Hippocampal formation (tissue), 2 donors: ENCODE data around the gene MRM1.

ENCODE experiments used
- DNase-seq, 2 donors: peaks; one replicate each; lab custom pipeline; 2025; lab: John Stamatoyannopoulos, UW

The MRM1 gene

GRCh38 chr17:36631022-36631421, 29.6 kb downstream of the MRM1 start:
- no peak for DNase-seq

GRCh38 chr17:36632916-36633771, 31.8 kb downstream of the MRM1 start:
- no peak for DNase-seq

DNA sequence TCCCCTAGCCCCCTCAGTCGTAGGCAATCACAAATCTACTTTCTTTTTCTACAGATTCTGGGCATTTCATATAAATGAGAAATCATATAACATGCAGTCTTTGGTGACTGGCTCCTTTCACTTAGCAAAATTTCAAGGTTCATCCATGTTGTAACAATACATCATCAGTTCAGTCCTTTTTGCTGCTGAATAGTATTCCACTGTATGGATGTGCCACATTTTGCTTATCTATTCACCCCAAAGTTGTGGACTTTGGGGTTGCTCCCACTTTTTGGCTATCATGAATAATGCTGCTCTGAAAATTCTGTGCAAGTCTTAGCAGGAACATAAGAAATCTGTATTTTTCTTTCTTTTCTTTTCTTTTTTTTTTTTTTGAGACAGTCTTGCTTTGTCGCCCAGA, 39.0 kb downstream of the MRM1 start:
- DNase-seq = no peak

DNA sequence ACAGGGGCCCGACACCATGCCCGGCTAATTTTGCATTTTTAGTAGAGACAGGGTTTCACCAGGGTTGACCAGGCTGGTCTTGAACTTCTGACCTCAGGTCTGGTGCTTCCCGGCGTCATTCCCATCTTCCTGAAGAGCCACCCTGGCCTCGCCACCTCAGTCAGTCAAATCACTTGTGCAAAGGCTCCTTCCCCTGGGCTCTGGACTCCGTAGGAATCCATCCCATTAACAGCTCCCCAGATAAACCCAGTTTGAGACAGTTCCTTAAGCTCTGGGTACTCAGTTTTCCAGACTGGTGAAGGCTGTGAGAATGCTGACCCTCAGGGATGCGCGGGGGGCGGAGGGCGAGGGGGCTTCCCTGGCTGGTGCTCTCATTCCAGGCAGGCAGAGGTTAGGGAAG, 39.5 kb downstream of the MRM1 start:
- DNase-seq = no peak

- DNase-seq = no peak
These were observed 40.0 kb downstream of the MRM1 start for GRCh38 chr17:36641331-36641876.

GRCh38 chr17:36641877-36642845, 40.8 kb downstream of the MRM1 start:
- DNase-seq = no peak

GRCh38 chr17:36643086-36643685, 41.8 kb downstream of the MRM1 start:
- no peak for DNase-seq

- no peak for DNase-seq
These were observed 44.0 kb downstream of the MRM1 start for GRCh38 chr17:36645422-36645821.

DNA sequence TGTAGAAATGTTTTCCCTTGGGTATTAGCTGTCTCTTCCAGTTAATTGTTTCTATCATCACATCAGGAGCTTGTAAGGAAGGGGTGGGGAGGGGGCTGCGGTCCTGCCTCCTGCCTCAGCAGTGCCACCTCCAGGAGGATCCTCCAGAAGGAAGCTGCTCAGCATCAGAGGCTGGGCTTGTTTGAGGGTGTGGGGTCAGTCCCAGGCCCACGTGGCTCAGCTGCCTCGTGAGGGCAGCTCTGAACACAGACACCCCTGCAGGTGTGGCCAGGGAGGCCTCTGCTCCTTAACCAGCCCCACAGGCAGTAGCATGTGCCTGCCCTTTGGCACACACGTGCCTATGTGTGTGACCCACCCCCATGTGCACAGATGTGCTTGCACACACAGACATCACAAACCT, 46.3 kb downstream of the MRM1 start:
- DNase-seq = no peak

- DNase-seq = no peak
These were observed 48.9 kb downstream of the MRM1 start for GRCh38 chr17:36650096-36650775.

- no peak for DNase-seq
These were observed 52.0 kb downstream of the MRM1 start for GRCh38 chr17:36653374-36653773.

- no peak for DNase-seq
These were observed 52.5 kb downstream of the MRM1 start for GRCh38 chr17:36653856-36654255.

- no peak for DNase-seq
These were observed 54.3 kb downstream of the MRM1 start for GRCh38 chr17:36655726-36656125.

- DNase-seq = no peak
These were observed 56.0 kb downstream of the MRM1 start for GRCh38 chr17:36657390-36657762.

DNA sequence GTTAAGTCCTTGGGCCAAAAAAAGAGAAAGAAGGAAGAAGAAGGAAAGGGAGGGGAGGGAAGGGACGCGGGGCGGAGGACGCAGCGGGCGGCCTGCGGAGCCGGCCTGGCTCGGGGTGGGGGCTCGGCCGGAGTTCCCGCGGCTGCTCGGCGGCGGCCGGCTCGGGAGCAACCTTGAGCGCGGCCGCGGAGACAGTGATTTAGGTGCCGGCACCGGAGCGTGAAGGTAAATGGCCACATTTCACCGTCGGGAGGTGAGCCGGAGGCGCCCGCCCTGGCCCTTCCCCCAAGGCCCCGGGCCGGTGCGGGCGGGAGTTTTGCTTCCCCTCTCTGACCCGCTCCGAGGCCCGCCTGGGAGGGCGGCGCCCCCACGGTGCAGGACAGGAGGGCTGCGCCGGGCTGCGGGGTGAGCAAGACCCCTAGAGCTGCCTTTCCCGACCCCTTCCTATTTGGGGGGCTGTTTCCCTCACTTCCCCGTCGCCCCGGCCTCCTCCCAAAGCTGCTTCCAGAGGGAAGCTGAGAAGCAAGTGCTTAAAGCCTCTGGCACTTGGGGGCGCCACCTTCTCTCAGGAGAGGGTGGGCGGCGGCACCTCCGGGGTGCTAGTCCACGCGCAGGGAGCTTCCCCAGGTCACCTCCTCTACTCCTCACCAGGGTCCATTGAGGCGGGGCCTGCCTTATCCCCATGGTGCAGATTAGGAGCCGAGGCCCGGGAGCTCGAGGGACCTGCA, 56.5 kb downstream of the MRM1 start:
- no peak for DNase-seq
